ENCODE data around the gene SIL1.
"Not testable (repeated sequence)": the region's sequence is repeated elsewhere in the genome, so short reads cannot be mapped to it uniquely, and the experiment has no call there.

SIL1 gene

GRCh38 chr5:139075066-139076050 is 122.8 kb downstream of the SIL1 start:
- no peak for DNase-seq (ENCODE audit: low read depth in 2 of 2)

- DNase-seq (ENCODE audit: low read depth in 2 of 2) = not testable (repeated sequence)
Observed at GRCh38 chr5:139073956-139074355, 124.2 kb downstream of the SIL1 start.

- no peak for DNase-seq (ENCODE audit: low read depth in 2 of 2)
Observed at GRCh38 chr5:139068494-139069151, 129.5 kb downstream of the SIL1 start.

- no peak for DNase-seq (ENCODE audit: low read depth in 2 of 2)
Observed at GRCh38 chr5:139068060-139068459, 130.1 kb downstream of the SIL1 start.

GRCh38 chr5:139065306-139065705 is 132.9 kb downstream of the SIL1 start:
- no peak for DNase-seq (ENCODE audit: low read depth in 2 of 2)

GRCh38 chr5:139064613-139065012 is 133.6 kb downstream of the SIL1 start:
- no peak for DNase-seq (ENCODE audit: low read depth in 2 of 2)

GRCh38 chr5:139063664-139064054 is 134.5 kb downstream of the SIL1 start:
- no peak for DNase-seq (ENCODE audit: low read depth in 2 of 2)

GRCh38 chr5:139062910-139063663 is 135.1 kb downstream of the SIL1 start:
- DNase-seq (ENCODE audit: low read depth in 2 of 2) = no peak

GRCh38 chr5:139061856-139062255 is 136.3 kb downstream of the SIL1 start:
- DNase-seq (ENCODE audit: low read depth in 2 of 2) = no peak

GRCh38 chr5:139061274-139061673 is 136.9 kb downstream of the SIL1 start:
- DNase-seq (ENCODE audit: low read depth in 2 of 2) = no peak

- no peak for DNase-seq (ENCODE audit: low read depth in 2 of 2)
Observed at GRCh38 chr5:139058121-139058520, 140.0 kb downstream of the SIL1 start.

- not testable (repeated sequence) for DNase-seq (ENCODE audit: low read depth in 2 of 2)
Observed at GRCh38 chr5:139057045-139057939, 140.9 kb downstream of the SIL1 start.

GRCh38 chr5:139052975-139053374 is 145.2 kb downstream of the SIL1 start:
- DNase-seq (ENCODE audit: low read depth in 2 of 2) = no peak

GRCh38 chr5:139051392-139051791 is 146.8 kb downstream of the SIL1 start:
- DNase-seq (ENCODE audit: low read depth in 2 of 2) = no peak

- no peak for DNase-seq (ENCODE audit: low read depth in 2 of 2)
Observed at GRCh38 chr5:139050432-139050831, 147.7 kb downstream of the SIL1 start.

- no peak for DNase-seq (ENCODE audit: low read depth in 2 of 2)
Observed at GRCh38 chr5:139049780-139050179, 148.4 kb downstream of the SIL1 start.

- no peak for DNase-seq (ENCODE audit: low read depth in 2 of 2)
Observed at GRCh38 chr5:139046551-139046950, 151.6 kb downstream of the SIL1 start.

GRCh38 chr5:139043157-139043905 is 154.8 kb downstream of the SIL1 start:
- no peak for DNase-seq (ENCODE audit: low read depth in 2 of 2)

GRCh38 chr5:139040081-139040480 is 158.1 kb downstream of the SIL1 start:
- DNase-seq (ENCODE audit: low read depth in 2 of 2) = no peak

- DNase-seq (ENCODE audit: low read depth in 2 of 2) = no peak
Observed at GRCh38 chr5:139038613-139039305, 159.4 kb downstream of the SIL1 start.
